Measurements from ENCODE around the gene NHLH1. TPM values are rescaled to one million over a fixed set of nuclear protein-coding genes. Genes with fewer than 3 reads are reported as not detected.

The NHLH1 gene
- total RNA-seq, 1 experiment from 2014 or later, result 0.18 TPM

DNA sequence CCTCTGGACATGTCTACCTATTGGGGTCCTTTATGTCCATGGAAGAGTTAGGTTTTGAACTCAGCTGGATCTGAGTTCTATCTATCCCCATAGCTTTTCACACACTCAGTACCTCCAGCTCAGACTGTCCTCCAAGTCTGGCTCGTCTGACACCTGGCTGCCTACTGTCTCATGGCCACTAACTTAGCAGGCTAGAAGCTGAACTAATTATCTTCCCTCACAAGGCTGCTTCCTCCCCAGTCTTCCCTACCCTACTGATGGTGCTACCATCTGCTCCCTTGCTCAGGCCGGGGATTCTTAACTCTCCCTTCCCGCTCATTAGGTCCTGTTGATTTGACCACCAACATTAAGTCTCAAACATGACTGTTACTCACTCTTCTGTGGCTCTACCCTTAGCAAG is 46.8 kb downstream of the NHLH1 start:
- no peak for DNase-seq (ENCODE audit: low read depth, low spot score)
- POLR2A ChIA-PET, result no interaction called here
- CTCF ChIA-PET, result no interaction called here
- intact Hi-C loops (cut with micrococcal nuclease; ENCODE audit: unreplicated experiment) (no loop called here), in situ Hi-C loops (cut with HindIII; ENCODE audit: low pct_unique_long_range_greater_than_20kb, low sequenced_read_pairs) (no loop called here)
- Histone ChIP-seq H3K9me3 (ENCODE audit: control insufficient read depth, insufficient read depth, low read depth, low read length) (no peaks in the 10 kb centered on the region), H3K4me3 (ENCODE audit: low read depth in 2 of 2, low read length in 2 of 2) (no peak overlapping the region), H3K27me3 (ENCODE audit: control insufficient read depth, insufficient read depth, low read length) (peaks cover 2% of the 10 kb centered on the region; the same call in 1 of the 2 replicates), H3K36me3 (ENCODE audit: control insufficient read depth, insufficient read depth, low read length) (no peaks in the 10 kb centered on the region), H3K4me1 (ENCODE audit: control insufficient read depth, insufficient read depth, low read length) (no peaks in the 10 kb centered on the region), H3K27ac (ENCODE audit: low read length) (no peak overlapping the region)
- BruUV-seq (replicated peaks), result no TSS peak
- TF ChIP-seq SIN3A (IDR thresholded peaks at IDR 0.05; ENCODE audit: borderline replicate concordance, insufficient read depth, low read depth, low read length) (no peak), POLR2AphosphoS5 (IDR thresholded peaks at IDR 0.05; ENCODE audit: low read depth, low read length) (no peak), TCF7L2 (IDR thresholded peaks at IDR 0.05; ENCODE audit: low read depth, low read length) (no peak)
- TF ChIP-seq, protein P1, sequence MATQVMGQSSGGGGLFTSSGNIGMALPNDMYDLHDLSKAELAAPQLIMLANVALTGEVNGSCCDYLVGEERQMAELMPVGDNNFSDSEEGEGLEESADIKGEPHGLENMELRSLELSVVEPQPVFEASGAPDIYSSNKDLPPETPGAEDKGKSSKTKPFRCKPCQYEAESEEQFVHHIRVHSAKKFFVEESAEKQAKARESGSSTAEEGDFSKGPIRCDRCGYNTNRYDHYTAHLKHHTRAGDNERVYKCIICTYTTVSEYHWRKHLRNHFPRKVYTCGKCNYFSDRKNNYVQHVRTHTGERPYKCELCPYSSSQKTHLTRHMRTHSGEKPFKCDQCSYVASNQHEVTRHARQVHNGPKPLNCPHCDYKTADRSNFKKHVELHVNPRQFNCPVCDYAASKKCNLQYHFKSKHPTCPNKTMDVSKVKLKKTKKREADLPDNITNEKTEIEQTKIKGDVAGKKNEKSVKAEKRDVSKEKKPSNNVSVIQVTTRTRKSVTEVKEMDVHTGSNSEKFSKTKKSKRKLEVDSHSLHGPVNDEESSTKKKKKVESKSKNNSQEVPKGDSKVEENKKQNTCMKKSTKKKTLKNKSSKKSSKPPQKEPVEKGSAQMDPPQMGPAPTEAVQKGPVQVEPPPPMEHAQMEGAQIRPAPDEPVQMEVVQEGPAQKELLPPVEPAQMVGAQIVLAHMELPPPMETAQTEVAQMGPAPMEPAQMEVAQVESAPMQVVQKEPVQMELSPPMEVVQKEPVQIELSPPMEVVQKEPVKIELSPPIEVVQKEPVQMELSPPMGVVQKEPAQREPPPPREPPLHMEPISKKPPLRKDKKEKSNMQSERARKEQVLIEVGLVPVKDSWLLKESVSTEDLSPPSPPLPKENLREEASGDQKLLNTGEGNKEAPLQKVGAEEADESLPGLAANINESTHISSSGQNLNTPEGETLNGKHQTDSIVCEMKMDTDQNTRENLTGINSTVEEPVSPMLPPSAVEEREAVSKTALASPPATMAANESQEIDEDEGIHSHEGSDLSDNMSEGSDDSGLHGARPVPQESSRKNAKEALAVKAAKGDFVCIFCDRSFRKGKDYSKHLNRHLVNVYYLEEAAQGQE (IDR thresholded peaks at IDR 0.05; ENCODE audit: insufficient read depth in 1 of 2, low read depth in 2 of 2, low read length in 1 of 2), result no peak
- TF ChIP-seq, protein P2, sequence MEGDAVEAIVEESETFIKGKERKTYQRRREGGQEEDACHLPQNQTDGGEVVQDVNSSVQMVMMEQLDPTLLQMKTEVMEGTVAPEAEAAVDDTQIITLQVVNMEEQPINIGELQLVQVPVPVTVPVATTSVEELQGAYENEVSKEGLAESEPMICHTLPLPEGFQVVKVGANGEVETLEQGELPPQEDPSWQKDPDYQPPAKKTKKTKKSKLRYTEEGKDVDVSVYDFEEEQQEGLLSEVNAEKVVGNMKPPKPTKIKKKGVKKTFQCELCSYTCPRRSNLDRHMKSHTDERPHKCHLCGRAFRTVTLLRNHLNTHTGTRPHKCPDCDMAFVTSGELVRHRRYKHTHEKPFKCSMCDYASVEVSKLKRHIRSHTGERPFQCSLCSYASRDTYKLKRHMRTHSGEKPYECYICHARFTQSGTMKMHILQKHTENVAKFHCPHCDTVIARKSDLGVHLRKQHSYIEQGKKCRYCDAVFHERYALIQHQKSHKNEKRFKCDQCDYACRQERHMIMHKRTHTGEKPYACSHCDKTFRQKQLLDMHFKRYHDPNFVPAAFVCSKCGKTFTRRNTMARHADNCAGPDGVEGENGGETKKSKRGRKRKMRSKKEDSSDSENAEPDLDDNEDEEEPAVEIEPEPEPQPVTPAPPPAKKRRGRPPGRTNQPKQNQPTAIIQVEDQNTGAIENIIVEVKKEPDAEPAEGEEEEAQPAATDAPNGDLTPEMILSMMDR (IDR thresholded peaks at IDR 0.05), result no peak
- no peak for ATAC-seq

DNA sequence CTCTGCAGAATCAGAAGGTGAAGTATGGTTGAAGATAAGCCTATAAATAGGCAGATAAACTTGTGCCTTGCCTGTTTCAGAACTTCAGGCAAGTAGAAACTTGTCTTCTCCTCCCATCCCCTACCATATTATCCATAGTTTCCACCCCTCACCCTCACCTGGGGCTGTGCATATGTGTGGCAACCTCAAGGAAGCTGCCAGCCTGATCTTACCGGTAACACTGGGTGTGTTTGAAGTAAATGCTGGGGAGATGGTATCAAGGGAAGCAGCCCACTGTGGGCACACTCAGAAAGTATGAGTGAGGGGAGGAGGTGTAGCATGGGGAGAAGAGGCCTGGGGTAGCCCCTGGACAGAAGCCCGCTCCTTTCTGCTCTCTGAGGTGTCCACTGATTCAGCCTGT is 48.0 kb downstream of the NHLH1 start:
- in situ Hi-C loops (cut with HindIII; ENCODE audit: low pct_unique_long_range_greater_than_20kb, low sequenced_read_pairs), result no loop called here
- intact Hi-C loops (cut with micrococcal nuclease; ENCODE audit: unreplicated experiment), result no loop called here
- ATAC-seq (no peak), DNase-seq (ENCODE audit: low read depth, low spot score) (no peak)
- ChIA-PET POLR2A (no interaction called here), CTCF (no interaction called here)
- Histone ChIP-seq H3K4me3 (ENCODE audit: low read depth in 2 of 2, low read length in 2 of 2) (no peak overlapping the region), H3K36me3 (ENCODE audit: control insufficient read depth, insufficient read depth, low read length) (no peaks in the 10 kb centered on the region), H3K4me1 (ENCODE audit: control insufficient read depth, insufficient read depth, low read length) (no peaks in the 10 kb centered on the region), H3K27ac (ENCODE audit: low read length) (no peak overlapping the region), H3K27me3 (ENCODE audit: control insufficient read depth, insufficient read depth, low read length) (peaks cover 2% of the 10 kb centered on the region; the same call in 1 of the 2 replicates), H3K9me3 (ENCODE audit: control insufficient read depth, insufficient read depth, low read depth, low read length) (no peaks in the 10 kb centered on the region)
- BruUV-seq (replicated peaks), result no TSS peak
- no peak for TF ChIP-seq POLR2AphosphoS5 (IDR thresholded peaks at IDR 0.05; ENCODE audit: low read depth, low read length)
- no peak for TF ChIP-seq SIN3A (IDR thresholded peaks at IDR 0.05; ENCODE audit: borderline replicate concordance, insufficient read depth, low read depth, low read length)
- TF ChIP-seq, protein P2 (IDR thresholded peaks at IDR 0.05), result no peak
- TF ChIP-seq, protein P1 (IDR thresholded peaks at IDR 0.05; ENCODE audit: insufficient read depth in 1 of 2, low read depth in 2 of 2, low read length in 1 of 2), result no peak
- no peak for TF ChIP-seq TCF7L2 (IDR thresholded peaks at IDR 0.05; ENCODE audit: low read depth, low read length)

Data from Panc1 (cell line).